SU-DHL-6 (cell line): ENCODE measurements around the gene GALNT9.

Experiments used
- EZH2phosphoT487 ChIP-seq: fragments of 200-600 bp; sonication (generic), shearing (Covaris generic); conservative IDR thresholded peaks from 2 replicates; pipeline ENCODE4 v1.6.1; 2018; ENCODE audit warnings: mild to moderate bottlenecking, antibody characterized with exemption, low read length, moderate library complexity, mixed read lengths
- TF ChIP-seq, protein P1 (sequence below): fragments of 200-600 bp; sonication (generic); IDR thresholded peaks from one replicate; pipeline ENCODE4 v1.5.1; 2017; ENCODE audit warnings: antibody characterized with exemption, mild to moderate bottlenecking, low read length, moderate library complexity; ENCODE audit not compliant: insufficient read depth, poor library complexity, severe bottlenecking

DNA sequence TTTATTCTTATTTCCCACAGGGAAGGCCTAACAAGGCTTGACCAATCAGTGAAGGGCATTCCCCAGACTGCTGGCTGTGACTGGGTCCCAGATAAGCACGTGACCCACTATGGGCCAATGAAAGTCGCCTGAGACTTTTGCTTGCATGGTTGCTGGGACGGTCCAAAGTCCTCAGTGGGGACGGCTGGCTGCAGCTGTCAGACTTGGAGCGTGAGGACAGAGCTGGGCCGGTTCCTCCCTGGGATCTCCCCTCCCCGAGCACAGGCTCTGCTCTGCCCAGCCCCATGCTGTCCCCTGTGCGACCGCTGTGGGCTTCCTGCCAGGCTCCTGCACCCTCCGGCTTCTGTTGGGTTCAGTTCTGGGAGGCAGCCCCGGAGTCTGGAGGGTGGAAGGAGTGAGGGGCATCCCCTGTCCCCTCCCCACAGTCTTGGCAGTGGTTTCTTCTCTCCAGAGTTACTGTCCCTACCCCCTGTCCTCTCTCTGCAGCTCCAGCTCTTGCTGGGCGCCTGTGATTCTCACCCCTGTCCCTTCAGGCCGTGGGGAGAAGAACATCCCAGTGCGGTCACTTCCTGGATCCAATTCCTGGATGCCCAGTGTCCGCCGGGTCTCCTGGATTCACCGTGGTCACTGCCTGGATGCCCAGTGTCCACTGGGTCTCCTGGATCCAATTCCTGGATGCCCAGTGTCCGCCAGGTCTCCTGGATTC, 50.1 kb downstream of the GALNT9 start:
- TF ChIP-seq, protein P1, sequence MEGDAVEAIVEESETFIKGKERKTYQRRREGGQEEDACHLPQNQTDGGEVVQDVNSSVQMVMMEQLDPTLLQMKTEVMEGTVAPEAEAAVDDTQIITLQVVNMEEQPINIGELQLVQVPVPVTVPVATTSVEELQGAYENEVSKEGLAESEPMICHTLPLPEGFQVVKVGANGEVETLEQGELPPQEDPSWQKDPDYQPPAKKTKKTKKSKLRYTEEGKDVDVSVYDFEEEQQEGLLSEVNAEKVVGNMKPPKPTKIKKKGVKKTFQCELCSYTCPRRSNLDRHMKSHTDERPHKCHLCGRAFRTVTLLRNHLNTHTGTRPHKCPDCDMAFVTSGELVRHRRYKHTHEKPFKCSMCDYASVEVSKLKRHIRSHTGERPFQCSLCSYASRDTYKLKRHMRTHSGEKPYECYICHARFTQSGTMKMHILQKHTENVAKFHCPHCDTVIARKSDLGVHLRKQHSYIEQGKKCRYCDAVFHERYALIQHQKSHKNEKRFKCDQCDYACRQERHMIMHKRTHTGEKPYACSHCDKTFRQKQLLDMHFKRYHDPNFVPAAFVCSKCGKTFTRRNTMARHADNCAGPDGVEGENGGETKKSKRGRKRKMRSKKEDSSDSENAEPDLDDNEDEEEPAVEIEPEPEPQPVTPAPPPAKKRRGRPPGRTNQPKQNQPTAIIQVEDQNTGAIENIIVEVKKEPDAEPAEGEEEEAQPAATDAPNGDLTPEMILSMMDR, result no peak
- TF ChIP-seq EZH2phosphoT487, result no peak
